D721Med (cell line): Measurements from ENCODE around the gene ATP6V1C2.

Experiments used
- DNase-seq: peaks from one replicate; pipeline ENCODE4 v3.0.0; 2011; ENCODE audit warnings: low spot score; ENCODE audit not compliant: insufficient read length
- FAIRE-seq: peaks from 2 replicates; lab custom pipeline; 2011; peaks lifted over from hg19 to GRCh38; lab: Jason Lieb, UNC
- CTCF ChIP-seq: IDR thresholded peaks from 2 replicates; pipeline ENCODE4 v1.5.1; 2012; ENCODE audit warnings: mild to moderate bottlenecking, control low read depth; ENCODE audit not compliant: insufficient read depth; ENCODE audit errors: missing control alignments

The ATP6V1C2 gene

DNA sequence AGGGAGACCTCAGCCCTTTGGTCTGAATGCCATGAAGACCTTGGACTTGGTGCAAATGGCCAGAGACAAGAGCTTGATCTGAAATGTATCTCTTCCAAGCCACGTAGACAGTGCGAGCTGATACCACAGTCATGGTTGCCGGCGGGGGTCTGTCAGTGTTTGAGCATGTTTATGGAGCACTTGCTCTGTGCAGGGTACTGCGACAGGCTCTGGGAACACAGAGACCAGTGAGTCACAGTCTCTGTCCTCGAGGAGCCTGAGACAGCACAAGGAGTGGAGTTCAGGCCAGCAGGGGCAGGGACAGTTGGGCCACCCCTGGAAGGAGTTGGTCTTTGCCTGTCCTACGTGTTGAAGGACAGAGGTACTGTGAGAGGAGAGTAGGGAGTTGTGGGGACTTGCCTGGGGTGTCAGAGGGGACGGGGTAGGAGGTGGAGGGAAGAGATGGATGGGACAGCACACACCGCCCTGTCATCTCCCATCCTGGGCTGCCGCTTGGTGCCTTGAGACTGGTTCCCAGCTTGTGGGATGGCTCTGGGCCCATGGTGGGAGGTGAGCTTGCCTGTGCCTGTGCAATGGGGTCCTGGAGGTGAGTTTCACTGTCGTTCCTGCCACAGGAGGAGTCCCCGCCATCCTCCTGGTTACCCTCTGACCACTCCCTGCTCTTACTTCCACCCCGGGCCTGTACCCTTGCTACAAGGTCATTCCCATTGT lies 39.5 kb downstream of the ATP6V1C2 start:
- DNase-seq (peak; percentile 23), FAIRE-seq (no peak)
- no peak for TF ChIP-seq CTCF

DNA sequence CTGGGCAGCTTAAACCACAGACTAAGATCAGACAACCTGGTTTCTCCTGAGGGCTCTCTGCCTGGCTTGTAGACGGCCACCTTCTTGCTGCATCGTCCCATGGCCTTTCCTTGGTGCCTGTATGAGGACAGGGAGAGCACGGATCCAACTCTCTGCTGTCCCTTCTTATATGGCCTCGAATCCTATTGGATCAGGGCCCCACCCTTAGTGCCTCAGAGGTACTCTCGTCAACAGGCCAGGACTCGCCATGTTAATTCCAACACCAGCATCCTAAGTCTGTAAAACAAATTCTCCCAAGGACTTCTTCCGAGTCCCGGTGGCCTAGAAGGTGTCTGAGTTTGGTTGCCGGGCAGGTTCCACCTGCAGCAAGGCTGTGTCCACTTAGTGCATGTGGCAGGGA lies 40.2 kb downstream of the ATP6V1C2 start:
- DNase-seq, result peak; percentile 12
- TF ChIP-seq CTCF, result no peak
- no peak for FAIRE-seq

- no peak for FAIRE-seq
These were observed 41.4 kb downstream of the ATP6V1C2 start for GRCh38 chr2:10762651-10763460.

DNA sequence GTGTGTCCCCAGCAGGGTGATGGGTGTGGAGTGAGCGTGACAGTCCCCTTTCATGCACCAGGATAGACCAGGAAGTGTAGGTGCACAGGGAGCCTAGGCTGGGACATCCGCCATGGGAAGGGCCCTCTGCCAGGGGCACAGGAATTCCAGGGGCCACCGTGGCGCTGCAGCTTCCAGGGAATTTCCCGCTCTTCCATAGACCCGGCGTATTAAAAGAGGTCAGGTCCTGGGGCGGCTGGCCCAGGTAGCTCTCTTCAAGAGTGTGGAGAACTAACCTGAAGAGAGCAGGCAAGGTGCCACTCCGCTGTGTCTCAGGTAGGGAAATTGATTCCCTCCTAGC lies 42.0 kb downstream of the ATP6V1C2 start:
- no peak for TF ChIP-seq CTCF
- no peak for DNase-seq
- no peak for FAIRE-seq

More at GRCh38 chr2:10762651-10763460, 41.4 kb downstream of the ATP6V1C2 start:
- no peak for TF ChIP-seq CTCF
- no peak for DNase-seq

DNA sequence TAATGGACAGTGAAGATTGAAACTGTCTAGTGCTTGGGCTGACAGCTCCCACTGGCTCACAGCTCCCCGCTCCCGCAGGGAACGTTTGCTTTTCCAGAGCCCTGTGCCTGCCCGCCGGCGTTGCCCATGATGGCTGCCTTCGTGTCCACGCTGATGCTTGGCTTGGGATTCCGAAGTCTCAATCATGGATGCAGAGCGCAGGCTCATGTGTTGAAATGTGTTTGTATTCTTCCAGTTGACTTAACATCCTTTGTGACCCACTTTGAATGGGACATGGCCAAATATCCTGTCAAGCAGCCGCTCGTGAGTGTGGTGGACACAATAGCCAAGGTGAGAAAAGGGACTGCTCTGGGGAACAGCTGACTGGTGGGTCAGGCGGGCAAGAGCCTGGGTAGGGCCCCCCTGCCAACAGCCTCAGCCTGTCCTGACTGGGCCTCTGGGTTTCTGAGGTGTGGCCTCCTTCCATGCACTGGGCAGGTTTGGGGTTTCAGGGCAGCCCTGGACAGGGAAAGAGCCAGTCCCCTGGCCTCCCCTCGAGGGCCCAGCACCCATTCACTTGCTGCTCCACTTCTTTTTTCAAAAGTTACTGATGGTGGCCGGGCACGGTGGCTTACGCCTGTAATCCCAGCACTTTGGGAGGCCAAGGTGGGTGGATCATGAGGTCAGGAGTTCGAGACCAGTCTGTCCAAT lies 42.8 kb downstream of the ATP6V1C2 start:
- FAIRE-seq (no peak), DNase-seq (no peak)
- no peak for TF ChIP-seq CTCF

GRCh38 chr2:10764896-10765295 lies 43.5 kb downstream of the ATP6V1C2 start:
- no peak for TF ChIP-seq CTCF
- FAIRE-seq (no peak), DNase-seq (no peak)
